Right atrium auricular region (tissue), 2 donors: ENCODE measurements around the gene MYCN. TPM values are rescaled to one million over a fixed set of nuclear protein-coding genes. Genes with fewer than 3 reads are reported as not detected.

ENCODE experiments used
- DNase-seq: peaks from one replicate; pipeline ENCODE4 v3.0.0-alpha.2; 2019; ENCODE audit warnings: low spot score
- H3K27ac ChIP-seq, 2 donors: fragments of 200-600 bp; sonication (generic); 1 replicate in 1 of 2; 2 replicates in 1 of 2; pipeline ENCODE4 v1.5.1; 2016 to 2019
- H3K27me3 ChIP-seq, 2 donors: fragments of 200-600 bp; sonication (generic); one replicate each; pipeline versions ENCODE4 v1.5.1 to v1.6.0; 2017 to 2019
- H3K36me3 ChIP-seq: fragments of 200-600 bp; sonication (generic); one replicate; pipeline ENCODE4 v1.5.1; 2016
- H3K4me1 ChIP-seq, 2 donors: fragments of 200-600 bp; sonication (generic); one replicate each; pipeline versions ENCODE4 v1.5.1 to v1.6.0; 2017 to 2019
- H3K4me3 ChIP-seq, 2 donors: fragments of 200-600 bp; sonication (generic); 1 replicate in 1 of 2; 2 replicates in 1 of 2; pipeline ENCODE4 v1.5.1; 2017 to 2019; ENCODE audit warnings: mild to moderate bottlenecking in 1 of 2, moderate library complexity in 1 of 2
- H3K9me3 ChIP-seq, 2 donors: fragments of 200-600 bp; sonication (generic); one replicate each; pipeline ENCODE4 v1.5.1; 2019
- CTCF ChIP-seq, 2 donors: fragments of 200-600 bp; sonication (generic); IDR thresholded peaks; one replicate each; pipeline ENCODE4 v1.5.1; 2019; ENCODE audit warnings: antibody characterized with exemption in 2 of 2
- total RNA-seq, 2 donors: library from RNA; depleted of rRNA; stranded (reverse); fragments of >200 nt; gene quantifications; one replicate each; pipeline ENCODE4 v1.1.0, GENCODE V29; 2016

Gene MYCN
- total RNA-seq, 2 donors from 2014 or later: 0.30 to 0.63 TPM

GRCh38 chr2:15893689-15894480 lies 46.5 kb upstream of the MYCN start:
- no peaks in the 10 kb centered on the region for H3K4me1 ChIP-seq
- DNase-seq: no peak
- peaks cover 0 to 13% of the 10 kb centered on the region in 2 donors for H3K9me3 ChIP-seq
- H3K27ac ChIP-seq: no peak overlapping the region
- H3K4me3 ChIP-seq: no peak overlapping the region
- no peaks in the 10 kb centered on the region for H3K36me3 ChIP-seq
- no peaks in the 10 kb centered on the region for H3K27me3 ChIP-seq
- no peak for TF ChIP-seq CTCF (IDR thresholded peaks at IDR 0.05)

GRCh38 chr2:15894481-15895144 lies 45.7 kb upstream of the MYCN start:
- Histone ChIP-seq H3K27ac (no peak overlapping the region), H3K27me3 (no peaks in the 10 kb centered on the region), H3K4me3 (no peak overlapping the region), H3K9me3 (peaks cover 0 to 13% of the 10 kb centered on the region in 2 donors), H3K4me1 (no peaks in the 10 kb centered on the region), H3K36me3 (no peaks in the 10 kb centered on the region)
- DNase-seq: no peak
- no peak for TF ChIP-seq CTCF (IDR thresholded peaks at IDR 0.05)

- no peak overlapping the region for H3K27ac ChIP-seq
- no peaks in the 10 kb centered on the region for H3K27me3 ChIP-seq
- no peaks in the 10 kb centered on the region for H3K36me3 ChIP-seq
- H3K9me3 ChIP-seq: peaks cover 0 to 13% of the 10 kb centered on the region in 2 donors
- no peak for TF ChIP-seq CTCF (IDR thresholded peaks at IDR 0.05)
- DNase-seq: no peak
- H3K4me3 ChIP-seq: no peak overlapping the region
- H3K4me1 ChIP-seq: no peaks in the 10 kb centered on the region
Observed at GRCh38 chr2:15895615-15896469, 44.5 kb upstream of the MYCN start.

GRCh38 chr2:15896859-15897258 lies 43.5 kb upstream of the MYCN start:
- TF ChIP-seq CTCF (IDR thresholded peaks at IDR 0.05): no peak
- Histone ChIP-seq H3K4me3 (no peak overlapping the region), H3K4me1 (no peaks in the 10 kb centered on the region), H3K36me3 (no peaks in the 10 kb centered on the region), H3K27me3 (no peaks in the 10 kb centered on the region), H3K27ac (no peak overlapping the region), H3K9me3 (peaks cover 0 to 13% of the 10 kb centered on the region in 2 donors)
- DNase-seq: no peak

GRCh38 chr2:15897431-15898098 lies 42.8 kb upstream of the MYCN start:
- Histone ChIP-seq H3K9me3 (peaks cover 0 to 13% of the 10 kb centered on the region in 2 donors), H3K4me3 (no peak overlapping the region), H3K4me1 (no peaks in the 10 kb centered on the region), H3K27ac (no peak overlapping the region), H3K27me3 (no peaks in the 10 kb centered on the region), H3K36me3 (no peaks in the 10 kb centered on the region)
- TF ChIP-seq CTCF (IDR thresholded peaks at IDR 0.05): no peak
- DNase-seq: no peak
